NCI-H2107 treated with DMSO at 0.1 percent for 48 hours (cell line): ENCODE measurements around the gene PANK2.
A peak's percentile ranks its signal among the peaks of the same experiment; 100 is the strongest.
"Not testable (repeated sequence)": the region's sequence is repeated elsewhere in the genome, so short reads cannot be mapped to it uniquely, and the experiment has no call there.

Experiments used
- DNase-seq: peaks from one replicate; lab custom pipeline; 2025; ENCODE audit not compliant: unreplicated experiment; lab: John Stamatoyannopoulos, UW

PANK2 gene

GRCh38 chr20:3888622-3889488 lies at the start of gene PANK2:
TSS of gene PANK2 (plus strand) at chr20:3889387.
- DNase-seq: peak; percentile 81

GRCh38 chr20:3840201-3840600 lies 49.0 kb upstream of the PANK2 start:
- DNase-seq: not testable (repeated sequence)

- DNase-seq: no peak
These were observed 46.7 kb upstream of the PANK2 start for GRCh38 chr20:3842348-3842930.

- no peak for DNase-seq
These were observed 45.7 kb upstream of the PANK2 start for GRCh38 chr20:3843490-3843889.

- not testable (repeated sequence) for DNase-seq
These were observed 45.1 kb upstream of the PANK2 start for GRCh38 chr20:3843990-3844619.

- DNase-seq: no peak
These were observed 42.8 kb upstream of the PANK2 start for GRCh38 chr20:3846378-3846739.

GRCh38 chr20:3846740-3847428 lies 42.3 kb upstream of the PANK2 start, which contains the start of gene MAVS:
TSS of gene MAVS (plus strand) at chr20:3846834. CDS start at chr20:3854625, 7,791 bp downstream.
- DNase-seq: no peak

GRCh38 chr20:3847429-3847940 lies 41.7 kb upstream of the PANK2 start:
- no peak for DNase-seq

- DNase-seq: no peak
These were observed 40.6 kb upstream of the PANK2 start for GRCh38 chr20:3848565-3848964.

GRCh38 chr20:3854462-3854871 lies 34.7 kb upstream of the PANK2 start:
- DNase-seq: no peak

GRCh38 chr20:3857405-3857804 lies 31.8 kb upstream of the PANK2 start:
- peak; percentile 78 for DNase-seq

- DNase-seq: no peak
These were observed 30.5 kb upstream of the PANK2 start for GRCh38 chr20:3858689-3859088.

GRCh38 chr20:3861191-3861590 lies 28.0 kb upstream of the PANK2 start:
- no peak for DNase-seq

- no peak for DNase-seq
These were observed 26.9 kb upstream of the PANK2 start for GRCh38 chr20:3862333-3862732.

- DNase-seq: peak; percentile 64
These were observed 25.9 kb upstream of the PANK2 start for GRCh38 chr20:3863317-3863716.

GRCh38 chr20:3864518-3864917 lies 24.7 kb upstream of the PANK2 start:
- no peak for DNase-seq

- DNase-seq: no peak
These were observed 23.9 kb upstream of the PANK2 start for GRCh38 chr20:3865152-3865886.

- no peak for DNase-seq
These were observed 23.2 kb upstream of the PANK2 start for GRCh38 chr20:3865887-3866407.

- DNase-seq: no peak
These were observed 22.7 kb upstream of the PANK2 start for GRCh38 chr20:3866464-3866863.

GRCh38 chr20:3867802-3868201 lies 21.4 kb upstream of the PANK2 start:
- DNase-seq: no peak
